Measurements from ENCODE around the gene PLPP2.
"Not testable (repeated sequence)": the region's sequence is repeated elsewhere in the genome, so short reads cannot be mapped to it uniquely, and the experiment has no call there.

The PLPP2 gene

GRCh38 chr19:271856-272255, 19.3 kb downstream of the PLPP2 start:
- DNase-seq (ENCODE audit: low read depth in 2 of 2), result no peak

DNA sequence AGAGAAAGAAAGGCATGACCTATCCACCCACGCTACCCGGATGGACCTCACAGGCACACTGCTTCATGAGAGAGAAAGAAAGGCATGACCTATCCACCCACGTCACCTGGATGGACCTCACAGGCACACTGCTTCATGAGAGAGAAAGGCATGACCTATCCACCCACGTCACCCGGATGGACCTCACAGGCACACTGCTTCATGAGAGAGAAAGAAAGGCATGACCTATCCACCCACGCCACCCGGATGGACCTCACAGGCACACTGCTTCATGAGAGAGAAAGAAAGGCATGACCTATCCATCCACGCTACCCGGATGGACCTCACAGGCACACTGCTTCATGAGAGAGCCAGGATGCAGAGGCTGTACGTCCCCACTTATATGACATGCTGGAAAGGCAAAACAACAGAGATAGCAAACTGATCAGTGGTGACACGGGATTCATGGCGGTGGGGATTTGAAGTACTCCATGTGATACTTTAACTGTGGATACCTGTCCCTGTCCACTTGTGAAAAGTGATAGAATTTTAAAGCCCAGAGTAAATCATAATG, 20.4 kb downstream of the PLPP2 start:
- not testable (repeated sequence) for DNase-seq (ENCODE audit: low read depth in 2 of 2)

GRCh38 chr19:269241-269640, 22.0 kb downstream of the PLPP2 start:
- DNase-seq (ENCODE audit: low read depth in 2 of 2), result no peak

DNA sequence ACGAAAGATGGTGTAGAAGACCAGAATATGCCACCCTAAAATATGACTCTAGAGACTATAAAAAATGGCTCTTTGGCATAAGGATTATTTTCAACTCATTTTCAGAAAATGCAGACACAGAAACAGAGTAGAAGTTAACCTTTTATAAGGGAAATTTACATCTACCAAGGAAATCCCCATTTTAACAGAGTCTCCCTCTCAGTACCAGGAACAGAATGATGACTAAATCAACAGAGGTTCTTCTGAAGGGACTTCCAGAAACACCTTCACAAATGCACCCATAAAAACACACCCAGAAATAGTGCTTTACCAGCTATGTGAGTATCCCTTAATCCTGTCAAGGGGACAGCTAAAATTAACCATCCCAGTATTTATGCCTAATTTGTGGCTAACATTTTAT, 29.1 kb downstream of the PLPP2 start:
- DNase-seq (ENCODE audit: low read depth in 2 of 2), result no peak

DNA sequence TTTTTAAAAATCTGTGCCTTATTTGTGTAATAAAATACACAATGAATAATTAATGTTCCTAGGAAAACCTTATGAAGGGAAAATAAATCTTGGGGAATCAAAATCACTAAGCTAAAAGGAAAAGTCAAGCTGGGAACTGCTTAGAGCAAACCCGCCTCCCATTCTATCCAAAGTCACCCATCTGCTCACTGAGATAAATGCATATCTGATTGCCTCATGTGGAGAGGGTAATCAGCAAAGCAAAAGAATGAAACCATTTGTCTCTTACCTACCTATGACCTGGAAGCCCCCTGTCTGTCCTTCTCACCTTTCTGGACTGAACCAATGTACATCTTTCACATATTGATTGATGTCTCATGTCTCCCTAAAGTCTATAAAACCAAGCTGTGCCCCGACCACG, 34.4 kb downstream of the PLPP2 start:
- DNase-seq (ENCODE audit: low read depth in 2 of 2), result not testable (repeated sequence)

- not testable (repeated sequence) for DNase-seq (ENCODE audit: low read depth in 2 of 2)
Observed at GRCh38 chr19:252421-253186, 38.6 kb downstream of the PLPP2 start.

DNA sequence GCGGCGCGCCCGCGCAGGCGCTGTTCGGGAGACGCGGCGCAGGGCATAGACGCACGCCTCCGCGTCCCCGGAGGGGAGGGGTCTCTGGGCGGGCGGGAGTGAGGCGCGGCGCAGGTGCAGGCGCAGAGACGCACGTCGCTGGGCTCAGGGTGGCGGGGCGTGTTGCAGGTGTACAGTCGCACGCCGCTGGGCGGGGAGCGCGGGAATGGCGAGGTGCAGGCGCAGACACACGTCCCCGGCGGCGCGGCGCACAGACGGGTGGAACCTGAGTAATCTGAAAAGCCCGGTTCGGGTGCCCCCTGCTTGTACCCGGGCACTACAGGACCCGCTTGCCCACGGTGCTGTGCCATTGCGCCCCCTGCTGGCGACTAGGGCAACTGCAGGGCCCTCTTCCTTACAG, 44.7 kb downstream of the PLPP2 start:
- DNase-seq (ENCODE audit: low read depth in 2 of 2), result no peak

GRCh38 chr19:245900-246299, 45.3 kb downstream of the PLPP2 start:
- DNase-seq (ENCODE audit: low read depth in 2 of 2), result not testable (repeated sequence)

DNA sequence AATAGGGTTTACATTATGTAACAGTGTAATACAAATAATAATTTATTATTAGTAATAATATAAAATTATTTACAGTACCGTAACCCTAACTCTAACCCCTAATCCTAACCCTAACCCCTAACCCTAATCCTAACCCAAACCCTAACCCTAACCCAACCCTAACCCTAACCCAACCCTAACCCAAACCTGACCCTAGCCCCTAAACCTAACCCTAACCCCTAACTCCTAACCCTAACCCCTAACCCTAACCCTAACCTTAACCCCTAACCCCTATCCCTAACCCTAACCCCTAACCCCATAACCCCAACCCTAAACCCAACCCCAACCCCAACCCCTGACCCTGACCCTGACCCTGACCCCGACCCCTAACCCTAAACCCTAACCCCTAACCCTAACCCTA, 45.7 kb downstream of the PLPP2 start:
- no peak for DNase-seq (ENCODE audit: low read depth in 2 of 2)

Measured in activated CD8-positive, alpha-beta memory T cell treated with anti-CD3 and anti-CD28 coated beads for 4 hours (primary cell).